ENCODE data around the gene TEAD4. TPM values are rescaled to one million over a fixed set of nuclear protein-coding genes. Genes with fewer than 3 reads are reported as not detected.

Gene TEAD4
- total and polyA plus RNA-seq, 8 donors, result 17.4 to 43.8 (median 29.5) TPM

DNA sequence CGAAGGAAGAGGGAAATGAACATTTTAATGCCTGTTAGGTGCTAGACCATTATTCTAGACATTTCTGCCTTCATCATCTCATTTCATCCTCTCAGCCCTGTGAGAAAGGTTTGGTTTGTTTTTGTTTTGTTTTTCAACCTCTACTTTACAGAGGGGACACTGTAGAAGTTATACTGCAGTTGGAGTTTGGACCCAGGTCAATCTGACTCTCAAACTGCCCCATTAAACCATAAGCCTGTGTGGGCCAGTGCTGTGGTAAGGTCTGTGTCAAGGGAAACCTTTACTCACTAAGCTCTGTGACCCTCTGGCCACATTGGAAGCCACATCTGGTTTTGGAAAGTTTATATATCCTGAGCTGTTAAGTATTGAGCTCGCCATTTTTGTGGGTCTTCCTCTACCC lies 8.5 kb downstream of the TEAD4 start:
- TF ChIP-seq, protein P1, sequence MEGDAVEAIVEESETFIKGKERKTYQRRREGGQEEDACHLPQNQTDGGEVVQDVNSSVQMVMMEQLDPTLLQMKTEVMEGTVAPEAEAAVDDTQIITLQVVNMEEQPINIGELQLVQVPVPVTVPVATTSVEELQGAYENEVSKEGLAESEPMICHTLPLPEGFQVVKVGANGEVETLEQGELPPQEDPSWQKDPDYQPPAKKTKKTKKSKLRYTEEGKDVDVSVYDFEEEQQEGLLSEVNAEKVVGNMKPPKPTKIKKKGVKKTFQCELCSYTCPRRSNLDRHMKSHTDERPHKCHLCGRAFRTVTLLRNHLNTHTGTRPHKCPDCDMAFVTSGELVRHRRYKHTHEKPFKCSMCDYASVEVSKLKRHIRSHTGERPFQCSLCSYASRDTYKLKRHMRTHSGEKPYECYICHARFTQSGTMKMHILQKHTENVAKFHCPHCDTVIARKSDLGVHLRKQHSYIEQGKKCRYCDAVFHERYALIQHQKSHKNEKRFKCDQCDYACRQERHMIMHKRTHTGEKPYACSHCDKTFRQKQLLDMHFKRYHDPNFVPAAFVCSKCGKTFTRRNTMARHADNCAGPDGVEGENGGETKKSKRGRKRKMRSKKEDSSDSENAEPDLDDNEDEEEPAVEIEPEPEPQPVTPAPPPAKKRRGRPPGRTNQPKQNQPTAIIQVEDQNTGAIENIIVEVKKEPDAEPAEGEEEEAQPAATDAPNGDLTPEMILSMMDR (IDR thresholded peaks at IDR 0.05), result no peak
- ATAC-seq, result no peak
- intact Hi-C loops (cut with DNase I), result no loop called here
- Histone ChIP-seq H3K9me3 (no peaks in the 10 kb centered on the region), H3K4me1 (peaks cover 0 to 8% (median 0%) of the 10 kb centered on the region in 3 donors), H3K27me3 (no peaks in the 10 kb centered on the region), H3K27ac (no peak overlapping the region), H3K36me3 (no peaks in the 10 kb centered on the region), H3K4me3 (no peak overlapping the region)
- 93 to 95% methylated on average over 2 of the region's 2 CpGs for WGBS, 2 donors
- no peak for DNase-seq
- FAIRE-seq, result no peak

DNA sequence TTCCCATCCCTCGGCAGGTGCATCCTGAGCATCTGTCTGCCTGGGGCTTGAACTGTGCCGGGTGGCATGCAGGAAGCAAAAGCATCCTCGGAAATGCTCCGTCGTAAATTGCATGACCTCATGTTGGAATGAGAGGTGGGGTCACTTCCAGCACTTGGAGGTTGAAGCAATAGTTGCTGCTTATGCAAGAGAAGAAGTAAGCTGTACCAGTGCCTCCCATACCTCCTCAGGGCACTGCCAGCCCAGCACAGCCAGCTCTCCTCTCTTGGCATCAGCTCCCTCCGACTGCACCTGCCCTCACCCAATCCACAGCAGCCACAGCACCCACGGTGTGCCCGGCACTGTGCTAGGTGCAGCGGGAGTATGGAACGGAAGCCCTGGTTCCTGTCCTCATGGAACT lies 11.5 kb downstream of the TEAD4 start:
- Histone ChIP-seq H3K36me3 (no peaks in the 10 kb centered on the region), H3K9me3 (no peaks in the 10 kb centered on the region), H3K27ac (no peak overlapping the region), H3K4me1 (no peaks in the 10 kb centered on the region), H3K27me3 (no peaks in the 10 kb centered on the region), H3K4me3 (no peak overlapping the region)
- TF ChIP-seq, protein P1 (IDR thresholded peaks at IDR 0.05), result no peak
- intact Hi-C loops (cut with DNase I), result no loop called here
- no peak for FAIRE-seq
- no peak for DNase-seq
- 84 to 86% methylated on average over 10 of the region's 10 CpGs for WGBS, 2 donors
- no peak for ATAC-seq

DNA sequence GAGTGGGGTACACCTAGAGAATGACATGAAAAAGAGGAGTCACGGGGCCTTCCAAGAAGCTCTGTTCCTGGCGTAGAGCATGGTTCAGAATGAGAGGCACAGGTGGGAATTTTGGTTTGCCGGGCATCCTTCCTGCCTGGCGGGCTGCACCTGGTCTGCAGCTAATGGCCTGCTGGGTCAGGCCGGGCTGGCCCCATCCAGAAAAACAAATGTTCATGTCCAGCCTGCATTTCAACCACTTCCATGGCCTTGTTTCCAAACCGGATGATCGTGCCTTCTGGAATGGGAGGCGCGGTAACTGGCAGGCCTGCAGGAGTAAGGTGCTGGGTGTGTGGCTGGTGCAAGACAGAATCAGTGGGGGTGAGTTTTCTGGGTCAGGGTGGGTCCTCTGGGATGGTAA lies 14.4 kb downstream of the TEAD4 start:
- intact Hi-C loops (cut with DNase I), result no loop called here
- Histone ChIP-seq H3K27ac (no peak overlapping the region), H3K36me3 (no peaks in the 10 kb centered on the region), H3K4me3 (no peak overlapping the region), H3K9me3 (no peaks in the 10 kb centered on the region), H3K27me3 (no peaks in the 10 kb centered on the region), H3K4me1 (no peaks in the 10 kb centered on the region)
- WGBS, 2 donors, result 91 to 92% methylated on average over 9 of the region's 9 CpGs
- TF ChIP-seq, protein P1 (IDR thresholded peaks at IDR 0.05), result no peak
- no peak for ATAC-seq
- no peak for DNase-seq
- no peak for FAIRE-seq

DNA sequence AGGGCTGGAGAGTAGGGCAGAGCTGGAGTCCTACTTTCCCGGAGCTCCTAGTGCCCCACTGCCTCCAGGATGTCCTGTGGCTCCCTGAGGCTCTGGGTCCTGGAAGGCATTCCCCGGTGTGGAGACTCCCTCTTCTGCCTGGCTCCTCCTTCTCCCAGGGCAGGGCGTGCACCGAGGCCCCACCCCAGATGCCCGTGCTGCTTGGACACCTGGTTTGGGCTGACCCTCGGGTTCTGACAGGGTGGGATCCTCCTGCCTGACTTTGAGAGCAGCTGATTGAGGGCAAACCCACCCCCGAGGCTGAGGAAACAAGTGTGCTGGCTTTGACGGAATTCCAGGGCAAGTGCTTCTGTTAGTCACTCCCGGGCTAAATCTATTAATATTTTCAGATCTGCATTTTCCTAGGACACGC lies 15.4 kb downstream of the TEAD4 start:
- WGBS, 2 donors, result 25% methylated on average over 10 of the region's 10 CpGs
- FAIRE-seq (no peak), DNase-seq (no peak), ATAC-seq (peak; percentile 32 to 75 (median 56))
- H3K27me3 ChIP-seq, result no peaks in the 10 kb centered on the region
- no peaks in the 10 kb centered on the region for H3K4me1 ChIP-seq
- no peak overlapping the region for H3K27ac ChIP-seq
- no peak overlapping the region for H3K4me3 ChIP-seq
- TF ChIP-seq, protein P1 (IDR thresholded peaks at IDR 0.05), result no peak
- H3K36me3 ChIP-seq, result no peaks in the 10 kb centered on the region
- intact Hi-C loops (cut with DNase I), result no loop called here
- H3K9me3 ChIP-seq, result no peaks in the 10 kb centered on the region

DNA sequence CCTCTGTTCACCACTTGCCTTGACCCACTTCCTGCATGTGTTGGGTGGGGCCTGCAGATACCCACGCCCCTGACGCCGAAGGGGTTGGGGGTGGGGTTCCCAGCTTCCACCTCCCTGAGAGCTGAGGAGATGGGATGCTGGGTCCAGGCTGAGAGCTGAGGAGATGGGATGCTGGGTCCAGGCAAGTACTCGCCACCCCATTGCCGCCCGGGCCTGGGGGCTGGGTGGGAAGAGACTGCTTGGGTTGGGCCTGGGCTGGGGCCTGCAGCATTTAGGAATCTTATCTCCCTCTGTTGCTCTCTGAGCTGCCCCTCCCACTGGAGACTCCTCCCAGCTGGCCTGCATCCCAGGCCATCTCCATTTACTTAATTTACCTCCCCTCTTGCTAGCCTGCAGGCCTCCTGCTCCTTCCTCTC lies 17.4 kb downstream of the TEAD4 start:
- H3K27me3 ChIP-seq, result no peaks in the 10 kb centered on the region
- 70 to 71% methylated on average over 6 of the region's 6 CpGs for WGBS, 2 donors
- FAIRE-seq (no peak), DNase-seq (no peak), ATAC-seq (no peak)
- no peak overlapping the region for H3K4me3 ChIP-seq
- no peak overlapping the region for H3K27ac ChIP-seq
- no peaks in the 10 kb centered on the region for H3K9me3 ChIP-seq
- intact Hi-C loops (cut with DNase I), result no loop called here
- H3K4me1 ChIP-seq, result peaks cover 0 to 3% (median 2%) of the 10 kb centered on the region in 3 donors
- no peaks in the 10 kb centered on the region for H3K36me3 ChIP-seq
- TF ChIP-seq, protein P1 (IDR thresholded peaks at IDR 0.05), result no peak
